Naive B cell (primary cell): ENCODE measurements around the gene SPATS2. TPM values are rescaled to one million over a fixed set of nuclear protein-coding genes. Genes with fewer than 3 reads are reported as not detected.

ENCODE experiments used
- ATAC-seq, 2 donors: fragments of 150-1000 bp; cut with Tn5 transposase; 2 replicates each; pipeline ENCODE4 v1.10.0; 2021; ENCODE audit warnings: low read depth in 2 of 2, mild to moderate bottlenecking in 2 of 2, moderate library complexity in 2 of 2
- DNase-seq: peaks from one replicate; pipeline ENCODE4 v3.0.0; 2022
- H3K27ac Mint-ChIP-seq, 6 donors: one replicate each; pipeline ENCODE4 v1.8.0; 2020 to 2022; ENCODE audit warnings: mild to moderate bottlenecking in 6 of 6, mixed read lengths in 6 of 6, moderate library complexity in 5 of 6, inconsistent platforms in 2 of 6
- H3K27me3 Mint-ChIP-seq, 3 donors: one replicate each; pipeline ENCODE4 v1.8.0; 2021 to 2022; ENCODE audit warnings: mixed read lengths in 3 of 3, mild to moderate bottlenecking in 1 of 3
- H3K36me3 Mint-ChIP-seq, 2 donors: one replicate each; pipeline ENCODE4 v1.8.0; 2020 to 2022; ENCODE audit warnings: mixed read lengths in 2 of 2, inconsistent platforms in 1 of 2, mild to moderate bottlenecking in 1 of 2
- H3K4me1 Mint-ChIP-seq, 3 donors: one replicate each; pipeline ENCODE4 v1.8.0; 2020 to 2022; ENCODE audit warnings: mixed read lengths in 3 of 3, inconsistent platforms in 1 of 3, mild to moderate bottlenecking in 1 of 3, moderate library complexity in 1 of 3
- H3K4me3 Mint-ChIP-seq, 8 donors: one replicate each; pipeline ENCODE4 v1.8.0; 2020 to 2022; ENCODE audit warnings: mild to moderate bottlenecking in 8 of 8, mixed read lengths in 8 of 8, moderate library complexity in 8 of 8, inconsistent platforms in 2 of 8
- H3K9me3 Mint-ChIP-seq, 7 donors: one replicate each; pipeline ENCODE4 v1.8.0; 2020 to 2022; ENCODE audit warnings: mixed read lengths in 7 of 7, mild to moderate bottlenecking in 5 of 7, inconsistent platforms in 2 of 7, moderate library complexity in 1 of 7
- polyA plus RNA-seq, 6 donors: library from polyadenylated mRNA; unstranded; fragments of 300-500 nt; fragmentation: Illumina TruSeq; gene quantifications; one replicate each; pipeline ENCODE4 v1.2.3, GENCODE V29; 2021; ENCODE audit warnings: low read depth in 6 of 6

Gene SPATS2
- polyA plus RNA-seq, 6 donors from 2014 or later: 1.9 to 11.4 (median 9.0) TPM

- Mint-ChIP-seq H3K4me1 (peaks cover 12 to 16% (median 16%) of the 10 kb centered on the region in 3 donors), H3K9me3 (peaks cover 0 to 1% (median 0%) of the 10 kb centered on the region in 7 donors), H3K27ac (no peak overlapping the region)
These were observed 184.8 kb downstream of the SPATS2 start for GRCh38 chr12:49552014-49552413.

GRCh38 chr12:49552425-49552824 is 185.2 kb downstream of the SPATS2 start:
- H3K27me3 Mint-ChIP-seq: peaks cover 11 to 28% (median 24%) of the 10 kb centered on the region in 3 donors
- H3K4me1 Mint-ChIP-seq: peaks cover 12 to 16% (median 16%) of the 10 kb centered on the region in 3 donors
- no peak overlapping the region for H3K4me3 Mint-ChIP-seq
- peaks cover 0 to 1% (median 0%) of the 10 kb centered on the region in 7 donors for H3K9me3 Mint-ChIP-seq
- no peak for DNase-seq
- ATAC-seq: no peak
- no peak overlapping the region for H3K27ac Mint-ChIP-seq
- no peaks in the 10 kb centered on the region for H3K36me3 Mint-ChIP-seq

More at GRCh38 chr12:49552014-49552413, 184.8 kb downstream of the SPATS2 start:
- H3K36me3 Mint-ChIP-seq: no peaks in the 10 kb centered on the region
- DNase-seq (no peak), ATAC-seq (no peak)
- no peak overlapping the region for H3K4me3 Mint-ChIP-seq
- peaks cover 15 to 32% (median 28%) of the 10 kb centered on the region in 3 donors for H3K27me3 Mint-ChIP-seq

GRCh38 chr12:49552899-49553298 is 185.6 kb downstream of the SPATS2 start:
- Mint-ChIP-seq H3K36me3 (no peaks in the 10 kb centered on the region), H3K4me1 (peaks cover 12 to 16% (median 16%) of the 10 kb centered on the region in 3 donors), H3K9me3 (peaks cover 0 to 1% (median 0%) of the 10 kb centered on the region in 7 donors), H3K27ac (no peak overlapping the region), H3K27me3 (peaks cover 10 to 23% (median 19%) of the 10 kb centered on the region in 3 donors), H3K4me3 (no peak overlapping the region)
- ATAC-seq (no peak), DNase-seq (no peak)

GRCh38 chr12:49553512-49554088 is 186.3 kb downstream of the SPATS2 start:
- Mint-ChIP-seq H3K27ac (peak overlapping the region in 2 of 6 donors; percentile 26 to 65), H3K36me3 (peaks cover 0 to 2% of the 10 kb centered on the region in 2 donors), H3K4me3 (no peak overlapping the region), H3K27me3 (peaks cover 10 to 16% (median 12%) of the 10 kb centered on the region in 3 donors), H3K4me1 (peaks cover 9 to 10% (median 9%) of the 10 kb centered on the region in 3 donors), H3K9me3 (peaks cover 0 to 1% (median 0%) of the 10 kb centered on the region in 7 donors)
- DNase-seq: peak; percentile 35
- peak; percentile 73 to 80 for ATAC-seq

GRCh38 chr12:49554266-49554665 is 187.0 kb downstream of the SPATS2 start:
- no peak overlapping the region for H3K27ac Mint-ChIP-seq
- no peak for DNase-seq
- H3K4me1 Mint-ChIP-seq: peaks cover 5 to 6% (median 5%) of the 10 kb centered on the region in 3 donors

GRCh38 chr12:49555631-49556390 is 188.5 kb downstream of the SPATS2 start:
- H3K4me1 Mint-ChIP-seq: peaks cover 0 to 5% (median 5%) of the 10 kb centered on the region in 3 donors
- ATAC-seq: no peak
- H3K27me3 Mint-ChIP-seq: peaks cover 0 to 4% (median 0%) of the 10 kb centered on the region in 3 donors
- H3K36me3 Mint-ChIP-seq: peaks cover 3 to 19% of the 10 kb centered on the region in 2 donors
- no peak for DNase-seq
- H3K9me3 Mint-ChIP-seq: no peaks in the 10 kb centered on the region
- H3K4me3 Mint-ChIP-seq: no peak overlapping the region
- H3K27ac Mint-ChIP-seq: peak overlapping the region in 2 of 6 donors; percentile 44 to 76

More at GRCh38 chr12:49554266-49554665, 187.0 kb downstream of the SPATS2 start:
- Mint-ChIP-seq H3K4me3 (peak overlapping the region in 1 of 8 donors; percentile 66), H3K36me3 (peaks cover 0 to 9% of the 10 kb centered on the region in 2 donors), H3K27me3 (peaks cover 6 to 10% (median 10%) of the 10 kb centered on the region in 3 donors), H3K9me3 (peaks cover 0 to 1% (median 0%) of the 10 kb centered on the region in 7 donors)
- ATAC-seq: no peak

- peaks cover 0 to 4% (median 0%) of the 10 kb centered on the region in 3 donors for H3K27me3 Mint-ChIP-seq
- peaks cover 5 to 19% of the 10 kb centered on the region in 2 donors for H3K36me3 Mint-ChIP-seq
- ATAC-seq (no peak), DNase-seq (no peak)
- no peak overlapping the region for H3K4me3 Mint-ChIP-seq
- H3K9me3 Mint-ChIP-seq: no peaks in the 10 kb centered on the region
- peaks cover 0 to 7% (median 5%) of the 10 kb centered on the region in 3 donors for H3K4me1 Mint-ChIP-seq
- H3K27ac Mint-ChIP-seq: no peak overlapping the region
These were observed 189.3 kb downstream of the SPATS2 start for GRCh38 chr12:49556391-49557186.

GRCh38 chr12:49557187-49557916 is 190.1 kb downstream of the SPATS2 start:
- H3K27ac Mint-ChIP-seq: no peak overlapping the region
- ATAC-seq (no peak), DNase-seq (no peak)
- H3K4me3 Mint-ChIP-seq: no peak overlapping the region
- peaks cover 8 to 24% of the 10 kb centered on the region in 2 donors for H3K36me3 Mint-ChIP-seq
- H3K27me3 Mint-ChIP-seq: peaks cover 0 to 4% (median 0%) of the 10 kb centered on the region in 3 donors
- H3K9me3 Mint-ChIP-seq: no peaks in the 10 kb centered on the region
- H3K4me1 Mint-ChIP-seq: peaks cover 0 to 7% (median 5%) of the 10 kb centered on the region in 3 donors

GRCh38 chr12:49557917-49558215 is 190.6 kb downstream of the SPATS2 start:
- H3K9me3 Mint-ChIP-seq: no peaks in the 10 kb centered on the region
- peaks cover 0 to 4% (median 0%) of the 10 kb centered on the region in 3 donors for H3K27me3 Mint-ChIP-seq
- no peak overlapping the region for H3K27ac Mint-ChIP-seq
- ATAC-seq (no peak), DNase-seq (no peak)
- peaks cover 0 to 7% (median 5%) of the 10 kb centered on the region in 3 donors for H3K4me1 Mint-ChIP-seq
- no peak overlapping the region for H3K4me3 Mint-ChIP-seq
- H3K36me3 Mint-ChIP-seq: peaks cover 10 to 27% of the 10 kb centered on the region in 2 donors

- no peak for DNase-seq
- peak overlapping the region in 1 of 6 donors; percentile 72 for H3K27ac Mint-ChIP-seq
These were observed 191.3 kb downstream of the SPATS2 start for GRCh38 chr12:49558526-49558925.

GRCh38 chr12:49559011-49559675 is 191.9 kb downstream of the SPATS2 start:
- DNase-seq: no peak
- no peaks in the 10 kb centered on the region for H3K27me3 Mint-ChIP-seq
- H3K36me3 Mint-ChIP-seq: peaks cover 10 to 27% of the 10 kb centered on the region in 2 donors
- no peaks in the 10 kb centered on the region for H3K9me3 Mint-ChIP-seq
- peak overlapping the region in 3 of 8 donors; percentile 12 to 42 (median 13) for H3K4me3 Mint-ChIP-seq
- H3K27ac Mint-ChIP-seq: no peak overlapping the region
- H3K4me1 Mint-ChIP-seq: peaks cover 0 to 4% (median 0%) of the 10 kb centered on the region in 3 donors
- no peak for ATAC-seq

More at GRCh38 chr12:49558526-49558925, 191.3 kb downstream of the SPATS2 start:
- H3K4me1 Mint-ChIP-seq: peaks cover 0 to 6% (median 1%) of the 10 kb centered on the region in 3 donors
- H3K9me3 Mint-ChIP-seq: no peaks in the 10 kb centered on the region
- peaks cover 10 to 27% of the 10 kb centered on the region in 2 donors for H3K36me3 Mint-ChIP-seq
- ATAC-seq: no peak
- peaks cover 0 to 2% (median 0%) of the 10 kb centered on the region in 3 donors for H3K27me3 Mint-ChIP-seq
- H3K4me3 Mint-ChIP-seq: no peak overlapping the region

- ATAC-seq (no peak), DNase-seq (no peak)
- Mint-ChIP-seq H3K4me1 (peaks cover 4 to 9% (median 8%) of the 10 kb centered on the region in 3 donors), H3K4me3 (peak overlapping the region in 1 of 8 donors; percentile 61), H3K27ac (no peak overlapping the region), H3K36me3 (peaks cover 10 to 27% of the 10 kb centered on the region in 2 donors), H3K9me3 (no peaks in the 10 kb centered on the region), H3K27me3 (no peaks in the 10 kb centered on the region)
These were observed 193.4 kb downstream of the SPATS2 start for GRCh38 chr12:49560695-49561094.
